HL-60 (cell line): Measurements from ENCODE around the gene ETFA.

Experiments used
- DNase-seq, 2 experiments: peaks; one replicate each; pipeline ENCODE4 v3.0.0-alpha.2; 2010 to 2020; ENCODE audit warnings: low read depth in 1 of 2, low spot score in 1 of 2
- H3K27ac ChIP-seq: fragments of 250-450 bp; sonication (Bioruptor Pico); replicated peaks from 2 replicates; pipeline ENCODE4 v1.5.1; 2020; ENCODE audit warnings: mild to moderate bottlenecking, moderate library complexity
- H3K27me3 ChIP-seq: fragments of 250-450 bp; sonication (Bioruptor Pico); 2 replicates; pipeline ENCODE4 v1.5.1; 2021; ENCODE audit warnings: mild to moderate bottlenecking, moderate library complexity; ENCODE audit not compliant: insufficient read depth, poor library complexity, severe bottlenecking
- H3K4me3 ChIP-seq: replicated peaks from 2 replicates; pipeline ENCODE4 v1.5.1; 2011; ENCODE audit warnings: mild to moderate bottlenecking, control low read depth, low read length; ENCODE audit not compliant: insufficient read depth
- GABPA ChIP-seq: IDR thresholded peaks from 2 replicates; pipeline ENCODE4 v1.6.1; 2012; ENCODE audit warnings: low read depth
- POLR2AphosphoS5 ChIP-seq: IDR thresholded peaks from 2 replicates; pipeline ENCODE4 v1.6.1; 2012; ENCODE audit warnings: low read depth
- REST ChIP-seq: IDR thresholded peaks from 2 replicates; pipeline ENCODE4 v1.6.1; 2012; ENCODE audit warnings: low read depth; ENCODE audit not compliant: insufficient replicate concordance
- SPI1 ChIP-seq: IDR thresholded peaks from 2 replicates; pipeline ENCODE4 v1.6.1; 2012; ENCODE audit warnings: low read depth, mild to moderate bottlenecking, borderline replicate concordance
- TF ChIP-seq, protein P1 (sequence below): IDR thresholded peaks from one replicate; pipeline ENCODE4 v1.5.1; 2011; ENCODE audit warnings: low read length, control low read depth, inconsistent platforms; ENCODE audit not compliant: insufficient read depth

ETFA gene

DNA sequence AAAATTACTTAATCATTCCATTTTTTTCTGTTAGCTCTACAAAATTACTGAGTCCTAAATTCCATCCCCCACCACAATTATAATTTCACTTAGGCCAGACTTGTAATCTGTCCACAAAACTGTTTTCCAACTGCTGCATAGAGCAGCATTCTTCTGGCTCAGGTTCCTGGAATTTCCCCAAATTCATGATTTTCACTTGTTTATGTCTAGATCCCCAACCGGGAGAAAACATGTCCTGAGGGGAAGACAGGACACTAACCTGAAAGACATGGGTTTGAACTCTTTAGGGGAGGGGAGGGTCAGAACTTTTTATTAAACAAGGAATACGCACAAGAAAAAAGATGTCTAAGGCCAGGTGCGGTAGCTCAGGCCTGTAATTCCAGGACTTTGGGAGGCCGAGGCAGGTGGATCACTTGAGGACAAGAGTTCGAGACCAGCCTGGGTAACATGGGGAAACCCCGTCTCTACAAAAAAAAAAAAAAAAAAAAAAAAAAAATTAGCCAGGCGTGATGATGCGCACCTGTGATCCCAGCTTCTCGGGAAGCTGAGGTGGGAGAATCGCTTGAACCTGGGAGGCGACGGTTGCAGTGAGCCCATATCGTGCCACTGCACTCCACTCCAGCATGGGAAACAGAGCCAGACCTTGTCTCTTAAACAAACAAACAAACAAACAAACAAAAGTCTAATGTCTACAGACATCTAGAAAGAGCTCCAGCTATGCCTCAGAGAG, 1.5 kb downstream of the ETFA start:
- DNase-seq: no peak
- Histone ChIP-seq H3K27ac (no peak overlapping the region), H3K4me3 (peak overlapping the region; percentile 92), H3K27me3 (no peaks in the 10 kb centered on the region)
- TF ChIP-seq GABPA (no peak), POLR2AphosphoS5 (no peak), REST (no peak), SPI1 (no peak)
- TF ChIP-seq, protein P1, sequence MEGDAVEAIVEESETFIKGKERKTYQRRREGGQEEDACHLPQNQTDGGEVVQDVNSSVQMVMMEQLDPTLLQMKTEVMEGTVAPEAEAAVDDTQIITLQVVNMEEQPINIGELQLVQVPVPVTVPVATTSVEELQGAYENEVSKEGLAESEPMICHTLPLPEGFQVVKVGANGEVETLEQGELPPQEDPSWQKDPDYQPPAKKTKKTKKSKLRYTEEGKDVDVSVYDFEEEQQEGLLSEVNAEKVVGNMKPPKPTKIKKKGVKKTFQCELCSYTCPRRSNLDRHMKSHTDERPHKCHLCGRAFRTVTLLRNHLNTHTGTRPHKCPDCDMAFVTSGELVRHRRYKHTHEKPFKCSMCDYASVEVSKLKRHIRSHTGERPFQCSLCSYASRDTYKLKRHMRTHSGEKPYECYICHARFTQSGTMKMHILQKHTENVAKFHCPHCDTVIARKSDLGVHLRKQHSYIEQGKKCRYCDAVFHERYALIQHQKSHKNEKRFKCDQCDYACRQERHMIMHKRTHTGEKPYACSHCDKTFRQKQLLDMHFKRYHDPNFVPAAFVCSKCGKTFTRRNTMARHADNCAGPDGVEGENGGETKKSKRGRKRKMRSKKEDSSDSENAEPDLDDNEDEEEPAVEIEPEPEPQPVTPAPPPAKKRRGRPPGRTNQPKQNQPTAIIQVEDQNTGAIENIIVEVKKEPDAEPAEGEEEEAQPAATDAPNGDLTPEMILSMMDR: no peak

DNA sequence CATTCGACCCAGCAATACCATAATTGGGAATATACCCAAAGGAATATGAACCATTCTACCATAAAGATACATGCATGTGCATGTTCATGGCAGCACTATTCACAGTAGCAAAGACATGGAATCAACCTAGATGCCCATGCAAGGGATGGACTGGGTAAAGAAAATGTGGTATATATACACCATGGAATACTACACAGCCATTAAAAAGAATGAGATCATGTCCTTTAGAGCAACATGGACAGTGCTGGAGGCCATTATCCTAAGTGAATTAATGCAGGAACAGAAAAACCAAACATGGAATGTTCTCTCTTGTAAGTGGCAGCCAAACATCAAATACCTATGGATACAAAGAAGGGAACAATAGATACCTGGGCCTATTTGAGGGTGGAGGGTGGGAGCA, 7.4 kb downstream of the ETFA start:
- no peak for TF ChIP-seq REST
- TF ChIP-seq POLR2AphosphoS5: no peak
- no peak for TF ChIP-seq SPI1
- no peak for TF ChIP-seq GABPA
- TF ChIP-seq, protein P1: no peak
- H3K27ac ChIP-seq: no peak overlapping the region
- H3K27me3 ChIP-seq: no peaks in the 10 kb centered on the region
- H3K4me3 ChIP-seq: no peak overlapping the region
- DNase-seq: no peak

GRCh38 chr15:76299786-76300185, 11.5 kb downstream of the ETFA start:
- no peaks in the 10 kb centered on the region for H3K27me3 ChIP-seq
- no peak overlapping the region for H3K4me3 ChIP-seq
- TF ChIP-seq POLR2AphosphoS5: no peak
- TF ChIP-seq GABPA: no peak
- TF ChIP-seq REST: no peak
- no peak; the same call in 1 of the 2 replicates for TF ChIP-seq SPI1
- peak in 1 of 2 experiments; percentile 60 for DNase-seq
- H3K27ac ChIP-seq: no peak overlapping the region
